ENCODE measurements around the gene SIAH2. TPM values are rescaled to one million over a fixed set of nuclear protein-coding genes. Genes with fewer than 3 reads are reported as not detected.

The SIAH2 gene
- total RNA-seq, 2 donors from 2014 or later, result 14.8 to 30.0 TPM

DNA sequence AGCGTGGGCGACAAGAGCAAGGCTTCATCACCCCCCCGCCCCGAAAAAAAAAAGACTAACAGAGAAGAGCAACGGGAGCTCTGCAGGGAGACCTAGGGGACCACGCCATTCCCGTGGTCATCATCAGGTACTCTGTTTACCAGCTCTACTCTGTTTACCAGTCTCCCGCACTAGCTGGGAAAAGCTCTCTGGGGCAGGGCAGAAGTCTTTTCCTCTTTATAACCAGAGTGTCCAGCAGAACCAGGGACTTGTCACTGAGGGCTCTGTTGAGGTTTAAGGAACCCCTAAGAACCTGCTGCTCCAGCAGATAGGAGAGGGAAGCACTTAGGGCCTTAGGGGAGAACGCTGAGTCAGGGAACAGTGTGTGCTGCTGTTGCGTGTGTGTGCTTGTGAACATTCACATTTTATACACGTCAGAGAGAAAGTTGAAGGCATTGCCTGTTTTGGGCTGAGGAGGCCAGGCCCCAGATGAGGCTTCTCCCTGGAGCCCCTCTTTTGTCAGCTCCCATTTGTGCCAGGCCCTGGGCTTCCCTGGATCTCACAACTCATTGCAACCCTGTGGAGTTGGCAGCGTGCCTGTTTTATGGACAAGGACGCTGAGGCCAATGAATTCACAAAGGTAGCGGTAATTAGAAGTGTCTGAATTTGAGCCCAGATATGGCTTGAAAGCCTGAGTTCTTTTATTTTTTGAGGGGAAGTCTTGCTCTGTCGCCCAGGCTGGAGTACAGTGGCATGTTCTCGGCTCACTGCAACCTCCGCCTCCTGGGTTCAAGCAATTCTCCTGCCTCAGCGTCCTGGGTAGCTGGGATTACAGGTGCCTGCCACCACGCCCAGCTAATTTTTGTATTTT, 35.1 kb downstream of the SIAH2 start:
- Histone ChIP-seq H3K4me3 (no peak overlapping the region), H3K36me3 (no peaks in the 10 kb centered on the region), H3K9me3 (no peaks in the 10 kb centered on the region), H3K27me3 (no peaks in the 10 kb centered on the region), H3K4me1 (no peaks in the 10 kb centered on the region), H3K27ac (peak overlapping the region in 1 of 2 donors; percentile 17)
- no peak for TF ChIP-seq CTCF (IDR thresholded peaks at IDR 0.05)
- DNase-seq (ENCODE audit: low spot score), result peak; percentile 64

DNA sequence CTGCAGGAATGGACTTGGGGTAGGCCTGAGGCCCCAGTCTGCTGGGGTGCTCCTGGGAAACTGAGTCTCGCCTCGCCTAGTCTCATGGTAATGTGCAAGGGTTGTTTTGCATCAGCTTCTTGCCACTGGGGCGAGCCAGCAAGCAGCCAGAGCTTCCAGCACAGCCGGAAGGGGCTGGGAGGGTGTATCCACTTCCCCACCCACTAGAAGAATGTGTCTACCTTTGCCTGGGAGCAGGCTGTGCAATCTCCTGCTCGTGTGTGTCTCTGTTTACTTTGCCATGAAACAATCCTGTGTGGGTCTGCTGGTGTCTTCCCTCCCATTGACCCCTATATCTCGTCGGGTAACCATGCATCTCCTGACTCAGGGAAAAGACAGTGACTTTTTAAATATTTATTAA, 37.4 kb downstream of the SIAH2 start:
- H3K27ac ChIP-seq, result no peak overlapping the region
- no peaks in the 10 kb centered on the region for H3K9me3 ChIP-seq
- TF ChIP-seq CTCF (IDR thresholded peaks at IDR 0.05), result no peak
- no peaks in the 10 kb centered on the region for H3K36me3 ChIP-seq
- DNase-seq (ENCODE audit: low spot score), result no peak
- no peaks in the 10 kb centered on the region for H3K27me3 ChIP-seq
- no peak overlapping the region for H3K4me3 ChIP-seq
- peaks cover 0 to 8% of the 10 kb centered on the region in 2 donors for H3K4me1 ChIP-seq

GRCh38 chr3:150723946-150724345, 39.0 kb downstream of the SIAH2 start:
- Histone ChIP-seq H3K9me3 (no peaks in the 10 kb centered on the region), H3K4me3 (no peak overlapping the region), H3K27ac (no peak overlapping the region), H3K27me3 (no peaks in the 10 kb centered on the region), H3K36me3 (no peaks in the 10 kb centered on the region), H3K4me1 (peaks cover 0 to 8% of the 10 kb centered on the region in 2 donors)
- TF ChIP-seq CTCF (IDR thresholded peaks at IDR 0.05), result no peak
- no peak for DNase-seq (ENCODE audit: low spot score)

GRCh38 chr3:150722267-150722666, 40.7 kb downstream of the SIAH2 start:
- no peaks in the 10 kb centered on the region for H3K27me3 ChIP-seq
- H3K36me3 ChIP-seq, result no peaks in the 10 kb centered on the region
- TF ChIP-seq CTCF (IDR thresholded peaks at IDR 0.05), result no peak
- no peak overlapping the region for H3K27ac ChIP-seq
- H3K4me1 ChIP-seq, result peaks cover 0 to 8% of the 10 kb centered on the region in 2 donors
- H3K4me3 ChIP-seq, result no peak overlapping the region
- DNase-seq (ENCODE audit: low spot score), result no peak
- H3K9me3 ChIP-seq, result no peaks in the 10 kb centered on the region

- no peak for DNase-seq (ENCODE audit: low spot score)
- H3K27ac ChIP-seq, result no peak overlapping the region
- no peaks in the 10 kb centered on the region for H3K36me3 ChIP-seq
- no peak overlapping the region for H3K4me3 ChIP-seq
- TF ChIP-seq CTCF (IDR thresholded peaks at IDR 0.05), result peak; percentile 73 to 88
- H3K27me3 ChIP-seq, result no peaks in the 10 kb centered on the region
- no peaks in the 10 kb centered on the region for H3K9me3 ChIP-seq
- peaks cover 0 to 8% of the 10 kb centered on the region in 2 donors for H3K4me1 ChIP-seq
Measured at GRCh38 chr3:150721285-150722130, 41.5 kb downstream of the SIAH2 start.
